Trophoblast cell (in vitro differentiated cells and primary cell): ENCODE results near the gene HOXD3.

ENCODE experiments used
- DNase-seq, 2 donors: peaks; one replicate each; pipeline ENCODE4 v3.0.0-alpha.2; 2016
- H2AFZ ChIP-seq: 2 replicates; pipeline ENCODE4 v1.6.1; 2013; ENCODE audit warnings: low read length, moderate library complexity, mild to moderate bottlenecking; ENCODE audit not compliant: insufficient read depth, poor library complexity
- H2AK5ac ChIP-seq: 2 replicates; pipeline ENCODE4 v1.6.1; 2013; ENCODE audit warnings: mild to moderate bottlenecking, low read length
- H2BK120ac ChIP-seq: 2 replicates; pipeline ENCODE4 v1.6.1; 2013; ENCODE audit warnings: low read length, mild to moderate bottlenecking, moderate library complexity; ENCODE audit not compliant: insufficient read depth, poor library complexity
- H2BK12ac ChIP-seq: 2 replicates; pipeline ENCODE4 v1.6.1; 2013; ENCODE audit warnings: mild to moderate bottlenecking, low read length, moderate library complexity
- H2BK5ac ChIP-seq: 2 replicates; pipeline ENCODE4 v1.6.1; 2013; ENCODE audit warnings: low read length, low read depth, moderate library complexity, mild to moderate bottlenecking; ENCODE audit not compliant: poor library complexity
- H3K14ac ChIP-seq: 2 replicates; pipeline ENCODE4 v1.6.1; 2013; ENCODE audit warnings: mild to moderate bottlenecking, low read length
- H3K18ac ChIP-seq: 2 replicates; pipeline ENCODE4 v1.6.1; 2013; ENCODE audit warnings: mild to moderate bottlenecking, low read length
- H3K23ac ChIP-seq: 2 replicates; pipeline ENCODE4 v1.6.1; 2013; ENCODE audit warnings: low read length
- H3K27ac ChIP-seq: 2 replicates; pipeline ENCODE4 v1.5.1; 2013; ENCODE audit warnings: low read depth, mild to moderate bottlenecking, inconsistent platforms, low read length, moderate library complexity
- H3K27me3 ChIP-seq: 2 replicates; pipeline ENCODE4 v1.6.1; 2013; ENCODE audit warnings: inconsistent platforms, mild to moderate bottlenecking, low read length, moderate library complexity; ENCODE audit not compliant: insufficient read depth
- H3K36me3 ChIP-seq, 2 experiments: 1 replicate in 1 of 2; 2 replicates in 1 of 2; pipeline ENCODE4 v1.6.1; 2013; ENCODE audit warnings: low read length in 2 of 2, mild to moderate bottlenecking in 2 of 2, moderate library complexity in 1 of 2; ENCODE audit not compliant: insufficient read depth in 2 of 2, control insufficient read depth in 1 of 2
- H3K4ac ChIP-seq: 2 replicates; pipeline ENCODE4 v1.6.1; 2013; ENCODE audit warnings: low read depth, mild to moderate bottlenecking, low read length, moderate library complexity
- H3K4me1 ChIP-seq, 2 experiments: 1 replicate in 1 of 2; 2 replicates in 1 of 2; pipeline ENCODE4 v1.6.1; 2013; ENCODE audit warnings: low read length in 2 of 2, mild to moderate bottlenecking in 2 of 2, moderate library complexity in 1 of 2; ENCODE audit not compliant: insufficient read depth in 2 of 2, control insufficient read depth in 1 of 2
- H3K4me2 ChIP-seq: 2 replicates; pipeline ENCODE4 v1.6.1; 2013; ENCODE audit warnings: inconsistent platforms, mild to moderate bottlenecking, low read length, moderate library complexity
- H3K4me3 ChIP-seq: 2 replicates; pipeline ENCODE4 v1.5.1; 2013; ENCODE audit warnings: mild to moderate bottlenecking, low read depth, low read length, inconsistent platforms
- H3K79me1 ChIP-seq: one replicate; pipeline ENCODE4 v1.6.1; 2013; ENCODE audit warnings: low read length
- H3K79me2 ChIP-seq: 2 replicates; pipeline ENCODE4 v1.6.1; 2013; ENCODE audit warnings: low read length, mild to moderate bottlenecking; ENCODE audit not compliant: control insufficient read depth, insufficient read depth, poor library complexity
- H3K9ac ChIP-seq: 2 replicates; pipeline ENCODE4 v1.6.1; 2013; ENCODE audit warnings: mild to moderate bottlenecking, low read length
- H3K9me3 ChIP-seq: 2 replicates; pipeline ENCODE4 v1.6.1; 2013; ENCODE audit warnings: low read depth, mild to moderate bottlenecking, control low read depth, inconsistent platforms, low read length; ENCODE audit not compliant: insufficient read depth
- H4K12ac ChIP-seq: 2 replicates; pipeline ENCODE4 v1.6.1; 2013; ENCODE audit warnings: low read depth, mild to moderate bottlenecking, low read length, moderate library complexity
- H4K8ac ChIP-seq: 2 replicates; pipeline ENCODE4 v1.6.1; 2013; ENCODE audit warnings: low read depth, mild to moderate bottlenecking, low read length, moderate library complexity
- H4K91ac ChIP-seq: one replicate; pipeline ENCODE4 v1.6.1; 2013; ENCODE audit warnings: low read depth, mild to moderate bottlenecking, low read length, moderate library complexity
- WGBS: extraction: QIAGEN DNeasy Blood & Tissue Kit; methylation state at CpG from one replicate; pipeline ENCODE4 v1.1.7; 2013; ENCODE audit warnings: missing lambda C conversion rate; ENCODE audit not compliant: insufficient read length, insufficient coverage; ENCODE audit errors: extremely low coverage; 5-methylcytosine and 5-hydroxymethylcytosine counted together

The HOXD3 gene

DNA sequence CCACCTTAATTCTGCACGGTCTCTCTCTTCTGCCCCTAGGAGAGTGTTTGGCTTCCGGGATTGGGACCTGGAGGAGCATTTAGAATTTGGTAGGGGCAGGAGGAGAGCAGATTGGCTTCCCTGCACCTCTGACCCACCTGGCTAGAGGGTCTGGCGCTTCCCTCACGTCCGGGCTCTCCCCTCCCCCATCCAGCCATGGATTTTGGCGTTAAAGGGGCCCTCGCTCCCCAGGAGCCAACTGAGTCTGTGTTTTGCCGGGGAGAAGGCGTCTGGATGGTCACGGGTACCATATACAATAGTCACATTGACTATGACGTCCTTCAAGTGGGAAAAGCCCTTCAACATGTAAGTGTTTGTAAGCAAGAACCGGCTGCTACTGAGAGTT, 6.6 kb downstream of the HOXD3 start:
- no peak overlapping the region for H3K4ac ChIP-seq
- H3K9ac ChIP-seq = no peak overlapping the region
- H3K4me3 ChIP-seq = no peak overlapping the region
- no peak overlapping the region for H2AK5ac ChIP-seq
- WGBS = no CpG with 5 or more reads among the region's 12 CpGs
- H3K27me3 ChIP-seq = peaks cover 79% of the 10 kb centered on the region
- no peaks in the 10 kb centered on the region for H3K79me1 ChIP-seq
- H2BK12ac ChIP-seq = no peak overlapping the region
- no peak overlapping the region for H4K8ac ChIP-seq
- peaks cover 0 to 8% of the 10 kb centered on the region in 2 experiments for H3K4me1 ChIP-seq
- DNase-seq = no peak
- H3K18ac ChIP-seq = no peak overlapping the region
- no peak overlapping the region for H2BK5ac ChIP-seq
- no peak overlapping the region for H4K12ac ChIP-seq
- H3K27ac ChIP-seq = no peak overlapping the region
- H3K79me2 ChIP-seq = no peaks in the 10 kb centered on the region
- no peak overlapping the region for H2BK120ac ChIP-seq
- no peak overlapping the region for H3K23ac ChIP-seq
- H2AFZ ChIP-seq = no peak overlapping the region
- H4K91ac ChIP-seq = no peak overlapping the region
- H3K36me3 ChIP-seq = no peaks in the 10 kb centered on the region
- peaks cover 26% of the 10 kb centered on the region for H3K9me3 ChIP-seq
- H3K4me2 ChIP-seq = no peak overlapping the region
- no peak overlapping the region for H3K14ac ChIP-seq

DNA sequence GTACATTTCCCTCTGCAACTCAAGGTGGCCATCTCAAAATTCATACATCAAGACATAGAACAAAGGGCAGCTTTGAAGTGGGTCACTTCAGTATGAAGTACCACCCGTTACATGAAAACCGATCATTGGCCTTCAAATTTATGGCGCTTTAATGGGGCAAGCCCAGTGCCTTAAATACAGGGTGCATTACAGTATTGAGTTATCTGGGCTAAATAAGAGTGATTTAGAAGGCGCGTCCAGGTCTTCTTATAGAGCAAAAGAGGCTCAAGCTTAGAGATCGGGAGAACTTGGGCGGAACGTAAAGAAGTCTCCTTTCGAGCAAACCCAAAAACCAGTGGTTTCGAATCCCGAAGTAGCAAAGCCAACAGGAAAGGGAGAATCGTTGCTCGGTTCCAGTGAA, 7.1 kb downstream of the HOXD3 start:
- Histone ChIP-seq H3K27me3 (peaks cover 77% of the 10 kb centered on the region), H3K4me1 (peaks cover 0 to 8% of the 10 kb centered on the region in 2 experiments), H2BK120ac (no peak overlapping the region), H4K8ac (no peak overlapping the region), H3K14ac (no peak overlapping the region), H3K79me1 (no peaks in the 10 kb centered on the region), H3K4me3 (no peak overlapping the region), H4K12ac (no peak overlapping the region), H3K18ac (no peak overlapping the region), H3K23ac (no peak overlapping the region), H3K36me3 (no peaks in the 10 kb centered on the region), H3K27ac (no peak overlapping the region), H2AFZ (no peak overlapping the region), H2BK12ac (no peak overlapping the region), H2AK5ac (no peak overlapping the region), H2BK5ac (no peak overlapping the region), H3K4ac (no peak overlapping the region), H3K9ac (no peak overlapping the region), H3K9me3 (peaks cover 26% of the 10 kb centered on the region), H3K4me2 (no peak overlapping the region), H4K91ac (no peak overlapping the region), H3K79me2 (no peaks in the 10 kb centered on the region)
- no peak for DNase-seq
- no CpG with 5 or more reads among the region's 13 CpGs for WGBS

DNA sequence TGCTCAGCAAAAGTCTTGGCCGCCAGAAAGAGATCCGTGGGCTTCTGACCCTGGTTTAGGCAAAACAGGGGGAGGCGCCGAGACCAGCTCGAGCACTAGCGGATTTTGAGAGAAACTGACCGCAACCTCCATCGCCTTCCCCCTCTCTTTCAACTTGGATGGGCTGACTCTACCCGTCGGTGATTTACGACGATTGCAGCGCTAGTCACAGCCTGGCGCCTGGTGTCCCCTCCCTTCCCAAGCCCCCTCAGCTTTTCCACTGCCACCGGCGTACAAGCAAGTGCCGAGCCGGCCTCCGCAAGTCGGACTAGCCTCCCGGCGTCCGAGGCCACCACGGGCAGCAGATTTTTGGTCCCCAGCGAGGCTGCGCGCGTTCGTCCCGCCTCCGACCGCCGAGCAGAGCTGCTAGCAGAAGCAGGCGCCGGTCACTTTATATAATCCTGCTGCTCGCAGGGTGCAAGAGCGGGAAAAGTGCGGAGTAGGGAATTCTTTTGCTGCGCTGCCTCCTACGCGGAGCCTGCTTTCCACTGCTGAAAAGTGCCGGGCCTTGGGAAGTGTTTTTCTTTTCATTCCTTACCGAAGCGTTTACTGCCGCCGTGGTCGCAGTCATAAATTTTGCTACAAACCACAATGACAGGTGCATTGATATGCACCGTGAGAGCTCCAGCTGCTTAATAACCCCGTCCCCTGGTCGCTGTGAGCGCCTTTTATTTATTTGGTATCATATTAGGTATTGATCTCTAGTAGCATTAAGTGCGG, 7.7 kb downstream of the HOXD3 start:
- no CpG with 5 or more reads among the region's 52 CpGs for WGBS

DNA sequence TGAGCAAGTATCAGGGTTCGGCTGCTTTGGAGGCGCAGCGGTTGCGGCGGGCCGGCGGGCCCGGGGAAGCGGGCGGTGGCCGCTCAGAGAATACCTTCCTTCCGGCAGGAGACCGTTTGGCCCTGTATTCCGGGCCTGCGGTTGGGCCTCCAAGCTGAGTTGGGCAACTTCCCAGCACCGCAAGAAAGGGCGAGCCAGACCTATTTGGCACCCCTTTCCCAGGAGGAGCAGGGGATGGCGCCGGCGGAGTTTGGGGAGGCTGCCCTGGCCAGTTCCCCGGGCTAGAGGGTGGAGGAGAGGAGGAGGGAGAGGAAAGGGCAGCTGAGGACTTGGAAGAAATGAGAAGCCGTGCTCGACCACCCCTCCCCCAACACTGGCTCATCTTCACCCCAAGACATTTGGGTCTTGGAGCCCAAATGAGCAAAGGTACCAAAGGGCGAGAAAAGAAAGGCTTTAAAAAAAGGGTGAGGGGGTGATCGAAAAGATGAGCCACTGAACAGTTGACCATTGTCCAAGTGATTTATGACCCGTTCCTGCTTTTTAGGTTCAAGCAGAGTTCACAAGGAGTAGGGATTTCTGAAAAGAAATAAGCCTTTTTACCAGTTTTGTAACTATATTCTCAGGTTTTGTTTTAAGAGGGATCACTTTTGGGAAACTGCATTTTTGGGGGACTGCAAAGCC, 8.4 kb downstream of the HOXD3 start:
- Histone ChIP-seq H3K27ac (no peak overlapping the region), H3K4me2 (no peak overlapping the region), H3K4me1 (no peaks in the 10 kb centered on the region), H2BK120ac (no peak overlapping the region), H4K91ac (no peak overlapping the region), H2AFZ (no peak overlapping the region), H4K8ac (no peak overlapping the region), H3K4me3 (no peak overlapping the region), H3K27me3 (peaks cover 70% of the 10 kb centered on the region), H2BK12ac (no peak overlapping the region), H3K9ac (no peak overlapping the region), H2AK5ac (no peak overlapping the region), H3K4ac (no peak overlapping the region), H3K79me1 (no peaks in the 10 kb centered on the region), H3K23ac (no peak overlapping the region), H3K14ac (no peak overlapping the region), H3K79me2 (no peaks in the 10 kb centered on the region), H4K12ac (no peak overlapping the region), H2BK5ac (no peak overlapping the region), H3K36me3 (no peaks in the 10 kb centered on the region), H3K9me3 (peaks cover 17% of the 10 kb centered on the region), H3K18ac (no peak overlapping the region)
- DNase-seq = no peak
- no CpG with 5 or more reads among the region's 26 CpGs for WGBS

More for the DNA sequence above, 7.7 kb downstream of the HOXD3 start:
- Histone ChIP-seq H3K18ac (no peak overlapping the region), H3K14ac (no peak overlapping the region), H3K23ac (no peak overlapping the region), H3K27me3 (peaks cover 76% of the 10 kb centered on the region), H3K79me1 (no peaks in the 10 kb centered on the region), H2AK5ac (no peak overlapping the region), H3K4me1 (peaks cover 0 to 6% of the 10 kb centered on the region in 2 experiments), H3K79me2 (no peaks in the 10 kb centered on the region), H4K8ac (no peak overlapping the region), H4K91ac (no peak overlapping the region), H3K4me3 (no peak overlapping the region), H2BK5ac (no peak overlapping the region), H2AFZ (no peak overlapping the region), H3K9me3 (peaks cover 23% of the 10 kb centered on the region), H4K12ac (no peak overlapping the region), H3K4ac (no peak overlapping the region), H2BK120ac (no peak overlapping the region), H3K27ac (no peak overlapping the region), H3K9ac (no peak overlapping the region), H3K4me2 (no peak overlapping the region), H3K36me3 (no peaks in the 10 kb centered on the region), H2BK12ac (no peak overlapping the region)
- DNase-seq = no peak
